Coronary artery (tissue), 2 donors: Measurements from ENCODE around the gene ABCB8.

ENCODE experiments used
- DNase-seq: peaks from one replicate; pipeline ENCODE4 v3.0.0-alpha.2; 2017; ENCODE audit warnings: low spot score
- H3K27ac ChIP-seq, 2 donors: fragments of 200-600 bp; sonication (generic); one replicate each; pipeline ENCODE4 v1.5.1; 2016 to 2019
- H3K4me3 ChIP-seq: fragments of 200-600 bp; sonication (generic); 2 replicates; pipeline ENCODE4 v1.5.1; 2016; ENCODE audit warnings: mild to moderate bottlenecking, moderate library complexity
- TF ChIP-seq, protein P1 (sequence below): fragments of 200-600 bp; sonication (generic); IDR thresholded peaks from one replicate; pipeline ENCODE4 v1.5.1; 2019; ENCODE audit warnings: antibody characterized with exemption

Gene ABCB8

GRCh38 chr7:151069841-151070573 is 41.8 kb downstream of the ABCB8 start:
- no peak for DNase-seq
- TF ChIP-seq, protein P1, sequence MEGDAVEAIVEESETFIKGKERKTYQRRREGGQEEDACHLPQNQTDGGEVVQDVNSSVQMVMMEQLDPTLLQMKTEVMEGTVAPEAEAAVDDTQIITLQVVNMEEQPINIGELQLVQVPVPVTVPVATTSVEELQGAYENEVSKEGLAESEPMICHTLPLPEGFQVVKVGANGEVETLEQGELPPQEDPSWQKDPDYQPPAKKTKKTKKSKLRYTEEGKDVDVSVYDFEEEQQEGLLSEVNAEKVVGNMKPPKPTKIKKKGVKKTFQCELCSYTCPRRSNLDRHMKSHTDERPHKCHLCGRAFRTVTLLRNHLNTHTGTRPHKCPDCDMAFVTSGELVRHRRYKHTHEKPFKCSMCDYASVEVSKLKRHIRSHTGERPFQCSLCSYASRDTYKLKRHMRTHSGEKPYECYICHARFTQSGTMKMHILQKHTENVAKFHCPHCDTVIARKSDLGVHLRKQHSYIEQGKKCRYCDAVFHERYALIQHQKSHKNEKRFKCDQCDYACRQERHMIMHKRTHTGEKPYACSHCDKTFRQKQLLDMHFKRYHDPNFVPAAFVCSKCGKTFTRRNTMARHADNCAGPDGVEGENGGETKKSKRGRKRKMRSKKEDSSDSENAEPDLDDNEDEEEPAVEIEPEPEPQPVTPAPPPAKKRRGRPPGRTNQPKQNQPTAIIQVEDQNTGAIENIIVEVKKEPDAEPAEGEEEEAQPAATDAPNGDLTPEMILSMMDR: no peak
- no peak overlapping the region for H3K27ac ChIP-seq
- no peak overlapping the region for H3K4me3 ChIP-seq

DNA sequence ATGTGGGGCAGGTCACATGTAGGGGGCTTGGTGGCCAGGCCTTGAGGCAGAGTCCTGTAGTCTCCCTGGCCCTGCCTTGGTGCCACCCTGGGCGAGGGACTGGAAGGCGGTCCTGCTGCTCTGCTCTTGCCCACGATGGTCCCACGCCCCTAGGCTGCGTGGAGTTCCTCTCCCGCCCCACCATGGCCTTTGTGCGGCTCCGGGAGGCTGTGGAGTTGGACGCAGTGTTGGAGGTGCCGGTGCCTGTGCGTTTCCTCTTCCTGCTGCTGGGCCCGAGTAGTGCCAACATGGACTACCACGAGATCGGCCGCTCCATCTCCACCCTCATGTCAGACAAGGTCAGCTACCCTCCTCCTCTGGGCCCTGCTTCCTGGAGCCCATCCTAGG is 42.3 kb downstream of the ABCB8 start:
- DNase-seq: no peak
- no peak overlapping the region for H3K27ac ChIP-seq
- no peak overlapping the region for H3K4me3 ChIP-seq
- TF ChIP-seq, protein P1: no peak

GRCh38 chr7:151071032-151071866 is 43.0 kb downstream of the ABCB8 start:
- H3K4me3 ChIP-seq: no peak overlapping the region
- TF ChIP-seq, protein P1: no peak
- no peak overlapping the region for H3K27ac ChIP-seq
- no peak for DNase-seq

DNA sequence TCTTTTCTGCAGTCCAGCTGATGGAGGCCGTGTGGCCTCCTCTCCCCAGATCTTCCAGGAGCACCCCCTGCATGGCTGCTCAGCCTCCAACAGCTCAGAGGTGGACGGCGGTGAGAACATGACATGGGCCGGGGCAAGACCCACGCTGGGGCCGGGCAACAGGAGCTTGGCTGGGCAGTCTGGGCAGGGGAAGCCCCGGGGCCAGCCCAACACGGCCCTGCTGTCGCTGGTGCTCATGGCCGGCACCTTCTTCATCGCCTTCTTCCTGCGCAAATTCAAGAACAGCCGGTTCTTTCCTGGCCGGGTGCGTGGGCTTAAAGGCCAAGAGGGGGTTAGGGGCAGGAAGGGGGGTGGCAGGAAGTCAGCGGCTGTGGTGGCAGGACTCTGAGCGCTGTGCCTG is 45.7 kb downstream of the ABCB8 start:
- H3K4me3 ChIP-seq: no peak overlapping the region

DNA sequence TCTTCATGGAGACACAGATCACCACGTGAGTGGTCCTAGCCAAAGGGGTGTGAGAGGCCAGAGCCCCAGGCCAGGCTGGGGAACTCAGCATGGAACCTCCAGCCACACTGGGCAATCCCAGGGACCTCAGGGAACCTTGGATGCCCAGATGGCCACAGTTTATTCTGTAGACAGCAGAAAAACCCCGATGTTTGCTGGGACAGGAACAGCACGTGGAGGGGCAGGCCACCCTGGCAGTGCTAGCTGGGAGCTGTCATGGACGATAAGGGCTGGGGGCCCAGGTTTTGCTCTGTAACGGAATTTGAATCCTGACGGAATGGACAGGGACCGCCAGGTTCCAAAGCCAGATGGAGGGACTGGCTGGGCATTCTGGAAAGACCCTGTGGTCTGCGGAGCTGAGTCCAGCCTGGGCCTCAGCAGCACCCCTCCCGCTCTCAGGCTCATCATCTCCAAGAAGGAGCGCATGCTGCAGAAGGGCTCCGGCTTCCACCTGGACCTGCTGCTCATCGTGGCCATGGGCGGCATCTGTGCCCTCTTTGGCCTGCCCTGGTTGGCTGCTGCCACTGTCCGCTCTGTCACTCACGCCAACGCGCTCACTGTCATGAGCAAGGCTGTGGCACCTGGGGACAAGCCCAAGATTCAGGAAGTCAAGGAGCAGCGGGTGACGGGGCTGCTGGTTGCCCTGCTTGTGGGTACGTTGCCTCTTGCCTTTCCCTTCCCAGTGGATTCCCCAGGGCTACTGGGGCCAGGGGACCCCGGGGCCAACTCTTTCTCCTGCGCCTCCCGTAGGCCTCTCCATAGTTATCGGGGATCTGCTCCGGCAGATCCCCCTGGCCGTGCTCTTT is 46.8 kb downstream of the ABCB8 start:
- no peak overlapping the region for H3K27ac ChIP-seq
- TF ChIP-seq, protein P1: no peak
- no peak overlapping the region for H3K4me3 ChIP-seq
- no peak for DNase-seq

More for the DNA sequence above, 45.7 kb downstream of the ABCB8 start:
- no peak overlapping the region for H3K27ac ChIP-seq
- no peak for DNase-seq
- TF ChIP-seq, protein P1: no peak

- DNase-seq: no peak
- Histone ChIP-seq H3K27ac (no peak overlapping the region), H3K4me3 (no peak overlapping the region)
- TF ChIP-seq, protein P1: no peak
Measured at GRCh38 chr7:151075662-151075971, 47.4 kb downstream of the ABCB8 start.
